OCI-LY7 (cell line): ENCODE data around the gene C2CD3. TPM values are rescaled to one million over a fixed set of nuclear protein-coding genes. Genes with fewer than 3 reads are reported as not detected.
A peak's percentile ranks its signal among the peaks of the same experiment; 100 is the strongest.

ENCODE experiments used
- BruUV-seq: library from RNA; stranded (reverse); fragments of 400-500 nt; replicated peaks from 2 replicates; lab custom pipeline; 2021; lab: Mats Ljungman, UMichigan
- CTCF ChIA-PET: fragments of 300-600 bp; sonication (Branson Sonifier 250); formaldehyde crosslinking; loops from one replicate; lab custom pipeline; 2022; ENCODE audit warnings: antibody characterized with exemption; ENCODE audit not compliant: unreplicated experiment; lab: Charles Lee
- POLR2A ChIA-PET: fragments of 300-600 bp; sonication (Branson Sonifier 250); formaldehyde crosslinking; loops from one replicate; lab custom pipeline; 2022; ENCODE audit warnings: antibody characterized with exemption; lab: Charles Lee
- DNase-seq: peaks from one replicate; pipeline ENCODE4 v3.0.0-alpha.2; 2015; ENCODE audit warnings: low spot score
- H2AFZ ChIP-seq: fragments of 200-600 bp; sonication (generic), shearing (Covaris generic); 2 replicates; pipeline ENCODE4 v1.6.1; 2014; ENCODE audit warnings: mild to moderate bottlenecking, antibody characterized with exemption, low read length, moderate library complexity
- H3K27ac ChIP-seq: fragments of 200-600 bp; sonication (generic); 2 replicates; pipeline ENCODE4 v1.5.1; 2014; ENCODE audit warnings: mixed run types, low read depth, mild to moderate bottlenecking, moderate library complexity, low read length, inconsistent platforms; ENCODE audit not compliant: poor library complexity, severe bottlenecking
- H3K36me3 ChIP-seq: fragments of 200-600 bp; sonication (generic); 2 replicates; pipeline ENCODE4 v1.6.1; 2014; ENCODE audit warnings: mild to moderate bottlenecking, antibody characterized with exemption, low read length, moderate library complexity, mixed read lengths; ENCODE audit not compliant: insufficient read depth
- H3K4me1 ChIP-seq: fragments of 200-600 bp; sonication (generic); 2 replicates; pipeline ENCODE4 v1.5.1; 2014; ENCODE audit warnings: mild to moderate bottlenecking, low read length; ENCODE audit not compliant: insufficient read depth, poor library complexity, severe bottlenecking
- H3K4me2 ChIP-seq: fragments of 200-600 bp; sonication (generic); 2 replicates; pipeline ENCODE4 v1.6.1; 2014; ENCODE audit warnings: mild to moderate bottlenecking, low read length
- H3K4me3 ChIP-seq: fragments of 200-600 bp; sonication (generic); 2 replicates; pipeline ENCODE4 v1.5.1; 2014; ENCODE audit warnings: mild to moderate bottlenecking, low read depth, low read length; ENCODE audit not compliant: poor library complexity, severe bottlenecking
- H3K79me2 ChIP-seq: fragments of 200-600 bp; sonication (generic); 2 replicates; pipeline ENCODE4 v1.6.1; 2016; ENCODE audit warnings: low read depth, mild to moderate bottlenecking, low read length, moderate library complexity, mixed read lengths; ENCODE audit not compliant: insufficient read depth
- H3K9me2 ChIP-seq: fragments of 200-600 bp; sonication (generic); 2 replicates; pipeline ENCODE4 v1.6.1; 2016; ENCODE audit warnings: mild to moderate bottlenecking, low read length, mixed read lengths; ENCODE audit not compliant: insufficient read depth
- H3K9me3 ChIP-seq: fragments of 200-600 bp; sonication (generic); 2 replicates; pipeline ENCODE4 v1.6.1; 2014; ENCODE audit warnings: mild to moderate bottlenecking, mixed run types, low read length, mixed read lengths
- H4K20me1 ChIP-seq: fragments of 200-600 bp; sonication (generic); 2 replicates; pipeline ENCODE4 v1.6.1; 2014; ENCODE audit warnings: mild to moderate bottlenecking, antibody characterized with exemption, low read length, moderate library complexity, mixed read lengths; ENCODE audit not compliant: insufficient read depth
- EZH2phosphoT487 ChIP-seq: fragments of 200-600 bp; sonication (generic); IDR thresholded peaks from 2 replicates; pipeline ENCODE4 v1.6.1; 2018; ENCODE audit warnings: low read depth, borderline replicate concordance, mild to moderate bottlenecking, mixed run types, antibody characterized with exemption, low read length, moderate library complexity, mixed read lengths
- intact Hi-C: fragments of 100-400 bp; cut with micrococcal nuclease; formaldehyde crosslinking; loops from one replicate; pipeline ENCODE4 v1.10.0; 2022; ENCODE audit not compliant: unreplicated experiment
- total RNA-seq, 2 experiments: library from RNA; depleted of rRNA in 1 of 2; stranded (reverse); fragments of >200 nt in 1 of 2; shearing (Covaris generic) in 1 of 2; gene quantifications; 2 replicates each; pipeline ENCODE4 v1.2.3, GENCODE V29; 2014 to 2022
- TF ChIP-seq, protein P1 (sequence below): fragments of 200-600 bp; sonication (generic); conservative IDR thresholded peaks from 2 replicates; pipeline ENCODE4 v1.5.1; 2014; ENCODE audit warnings: mild to moderate bottlenecking, antibody characterized with exemption, low read length, moderate library complexity, mixed read lengths

Gene C2CD3
- total RNA-seq, 2 experiments from 2014 or later = 29.2 to 32.1 TPM

DNA sequence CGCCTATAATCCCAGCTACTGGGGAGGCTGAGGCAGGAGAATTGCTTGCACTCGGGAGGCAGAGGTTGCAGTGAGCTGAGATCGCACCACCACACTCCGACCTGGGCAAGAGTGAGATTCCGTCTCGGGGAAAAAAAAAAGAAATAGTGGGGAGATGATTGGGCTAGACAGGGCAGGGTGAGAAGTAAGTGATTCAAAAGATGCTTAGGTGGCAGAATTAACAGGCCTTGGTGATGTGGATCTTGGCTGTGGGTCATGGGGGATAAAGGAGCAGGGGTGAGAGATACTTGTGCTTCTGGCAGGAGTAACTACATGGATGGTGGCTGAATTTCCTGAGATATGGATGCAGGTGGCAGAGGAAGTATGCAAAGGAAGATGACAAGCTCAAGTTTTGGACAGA, 148.8 kb downstream of the C2CD3 start:
- POLR2A ChIA-PET = no interaction called here
- no peaks in the 10 kb centered on the region for H4K20me1 ChIP-seq
- no peaks in the 10 kb centered on the region for H3K79me2 ChIP-seq
- peaks cover 18% of the 10 kb centered on the region for H3K4me1 ChIP-seq
- no peak overlapping the region for H3K4me3 ChIP-seq
- TF ChIP-seq, protein P1, sequence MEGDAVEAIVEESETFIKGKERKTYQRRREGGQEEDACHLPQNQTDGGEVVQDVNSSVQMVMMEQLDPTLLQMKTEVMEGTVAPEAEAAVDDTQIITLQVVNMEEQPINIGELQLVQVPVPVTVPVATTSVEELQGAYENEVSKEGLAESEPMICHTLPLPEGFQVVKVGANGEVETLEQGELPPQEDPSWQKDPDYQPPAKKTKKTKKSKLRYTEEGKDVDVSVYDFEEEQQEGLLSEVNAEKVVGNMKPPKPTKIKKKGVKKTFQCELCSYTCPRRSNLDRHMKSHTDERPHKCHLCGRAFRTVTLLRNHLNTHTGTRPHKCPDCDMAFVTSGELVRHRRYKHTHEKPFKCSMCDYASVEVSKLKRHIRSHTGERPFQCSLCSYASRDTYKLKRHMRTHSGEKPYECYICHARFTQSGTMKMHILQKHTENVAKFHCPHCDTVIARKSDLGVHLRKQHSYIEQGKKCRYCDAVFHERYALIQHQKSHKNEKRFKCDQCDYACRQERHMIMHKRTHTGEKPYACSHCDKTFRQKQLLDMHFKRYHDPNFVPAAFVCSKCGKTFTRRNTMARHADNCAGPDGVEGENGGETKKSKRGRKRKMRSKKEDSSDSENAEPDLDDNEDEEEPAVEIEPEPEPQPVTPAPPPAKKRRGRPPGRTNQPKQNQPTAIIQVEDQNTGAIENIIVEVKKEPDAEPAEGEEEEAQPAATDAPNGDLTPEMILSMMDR = no peak
- no peak for TF ChIP-seq EZH2phosphoT487
- H3K9me3 ChIP-seq = no peaks in the 10 kb centered on the region
- H3K36me3 ChIP-seq = peaks cover 7% of the 10 kb centered on the region; the same call in 1 of the 2 replicates
- H3K27ac ChIP-seq = no peak overlapping the region
- CTCF ChIA-PET = interaction anchor here (0.6 kb wide), 1 partner anchor 11 kb away, joined by 3 read pairs; no protein-coding TSS in a partner anchor
- no peaks in the 10 kb centered on the region for H3K9me2 ChIP-seq
- no peak overlapping the region for H3K4me2 ChIP-seq
- DNase-seq = no peak
- intact Hi-C loops = no loop called here
- no TSS peak for BruUV-seq
- H2AFZ ChIP-seq = no peak overlapping the region

DNA sequence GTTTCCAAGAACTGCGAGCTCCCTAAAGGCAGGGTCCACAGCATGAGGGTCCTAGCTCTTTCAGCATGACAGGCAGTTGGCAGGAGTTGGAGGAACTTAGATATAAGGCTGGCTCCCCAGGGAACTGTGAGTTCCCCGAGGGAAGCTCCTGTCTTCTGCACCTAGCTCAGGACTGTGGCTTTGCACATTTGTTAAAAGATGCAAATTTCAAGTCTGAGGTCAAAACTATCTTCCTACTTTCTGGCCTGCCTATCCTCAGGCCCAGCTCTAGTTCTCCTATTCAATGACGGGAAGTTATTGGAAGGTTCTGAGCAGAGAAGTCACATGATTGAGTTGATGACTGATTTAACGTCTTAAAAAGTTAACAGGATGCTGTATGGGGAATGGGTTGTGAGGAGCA, 150.3 kb downstream of the C2CD3 start:
- DNase-seq = peak; percentile 49
- H3K4me2 ChIP-seq = peak overlapping the region; percentile 36

DNA sequence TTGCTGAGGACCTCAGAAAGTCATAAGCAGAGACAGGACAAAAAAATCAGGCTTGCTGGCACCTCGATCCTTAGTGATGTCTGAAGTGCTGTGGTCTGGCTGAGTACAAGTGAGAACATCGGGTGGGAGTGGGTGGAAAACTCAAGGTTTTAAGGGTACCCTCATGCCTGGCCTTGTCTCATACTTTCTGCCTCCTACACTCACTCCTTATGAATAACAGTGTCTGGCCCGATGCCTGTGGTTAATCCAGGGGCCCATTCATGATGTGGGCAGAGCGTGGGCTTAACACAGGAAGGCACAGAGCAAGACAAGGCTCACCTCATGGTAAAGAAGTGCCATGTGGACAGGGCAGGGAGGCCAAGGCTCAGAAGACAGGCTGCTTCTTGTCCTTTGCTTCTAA, 150.9 kb downstream of the C2CD3 start:
- CTCF ChIA-PET = no interaction called here
- Histone ChIP-seq H3K4me2 (no peak overlapping the region; the same call in 1 of the 2 replicates), H3K9me2 (no peaks in the 10 kb centered on the region)

More for the DNA sequence above, 150.3 kb downstream of the C2CD3 start:
- Histone ChIP-seq H3K9me3 (no peaks in the 10 kb centered on the region), H3K27ac (no peak overlapping the region), H4K20me1 (no peaks in the 10 kb centered on the region), H3K36me3 (0 out of 2 replicates have a peak, but pooled peaks cover under 1% of the 10 kb centered on the region), H3K79me2 (no peaks in the 10 kb centered on the region), H3K4me1 (peaks cover 18% of the 10 kb centered on the region), H3K9me2 (no peaks in the 10 kb centered on the region), H3K4me3 (no peak overlapping the region), H2AFZ (no peak overlapping the region)
- BruUV-seq = no TSS peak
- POLR2A ChIA-PET = interaction anchor here (0.5 to 1.1 kb wide), 2 partner anchors 39 to 176 kb away, joined by 3 to 4 read pairs; no protein-coding TSS in a partner anchor
- CTCF ChIA-PET = interaction anchor here (1.0 kb wide), 2 partner anchors 16 to 50 kb away, joined by 3 read pairs; no protein-coding TSS in a partner anchor
- intact Hi-C loops = no loop called here
- TF ChIP-seq, protein P1 = no peak
- no peak for TF ChIP-seq EZH2phosphoT487

More for the DNA sequence above, 150.9 kb downstream of the C2CD3 start:
- peaks cover 21% of the 10 kb centered on the region for H3K4me1 ChIP-seq
- no peak for DNase-seq
- H3K79me2 ChIP-seq = no peaks in the 10 kb centered on the region
- H3K36me3 ChIP-seq = no peaks in the 10 kb centered on the region
- H3K9me3 ChIP-seq = no peaks in the 10 kb centered on the region
- no peak overlapping the region for H3K4me3 ChIP-seq
- intact Hi-C loops = no loop called here
- TF ChIP-seq, protein P1 = no peak
- TF ChIP-seq EZH2phosphoT487 = no peak
- POLR2A ChIA-PET = interaction anchor here (0.5 to 1.1 kb wide), 2 partner anchors 39 to 176 kb away, joined by 3 to 4 read pairs; no protein-coding TSS in a partner anchor
- H4K20me1 ChIP-seq = no peaks in the 10 kb centered on the region
- no TSS peak for BruUV-seq
- H3K27ac ChIP-seq = no peak overlapping the region
- no peak overlapping the region for H2AFZ ChIP-seq
